MG63 (cell line): ENCODE results near the gene AGRN. TPM values are rescaled to one million over a fixed set of nuclear protein-coding genes. Genes with fewer than 3 reads are reported as not detected.

Experiments
- DNase-seq: peaks from one replicate; pipeline ENCODE4 v3.0.0-alpha.2; 2020
- H3K27me3 ChIP-seq: fragments of 250-450 bp; sonication (Bioruptor Pico); 2 replicates; pipeline ENCODE4 v1.5.1; 2020; ENCODE audit warnings: mild to moderate bottlenecking, moderate library complexity
- H3K36me3 ChIP-seq: fragments of 250-450 bp; sonication (Bioruptor Pico); 2 replicates; pipeline ENCODE4 v1.5.1; 2020; ENCODE audit warnings: mild to moderate bottlenecking, moderate library complexity
- H3K4me3 ChIP-seq: fragments of 250-450 bp; sonication (Bioruptor Pico); 2 replicates; pipeline ENCODE4 v1.5.1; 2020; ENCODE audit warnings: mild to moderate bottlenecking, moderate library complexity
- H3K9me3 ChIP-seq: fragments of 250-450 bp; sonication (Bioruptor Pico); 2 replicates; pipeline ENCODE4 v1.5.1; 2020; ENCODE audit warnings: mild to moderate bottlenecking, moderate library complexity
- total RNA-seq: library from RNA; depleted of rRNA; stranded (reverse); fragments of >200 nt; shearing (Covaris generic); gene quantifications from 2 replicates; pipeline ENCODE4 v1.2.3, GENCODE V29; 2014; ENCODE audit warnings: low replicate concordance

AGRN gene
- total RNA-seq, 1 experiment from 2014 or later, result 70.2 TPM

GRCh38 chr1:1084372-1085170 is 64.7 kb downstream of the AGRN start:
- Histone ChIP-seq H3K27me3 (no peaks in the 10 kb centered on the region), H3K36me3 (no peaks in the 10 kb centered on the region), H3K9me3 (no peaks in the 10 kb centered on the region), H3K4me3 (no peak overlapping the region)
- DNase-seq, result no peak

GRCh38 chr1:1085171-1085841 is 65.4 kb downstream of the AGRN start:
- no peaks in the 10 kb centered on the region for H3K9me3 ChIP-seq
- H3K27me3 ChIP-seq, result no peaks in the 10 kb centered on the region
- no peaks in the 10 kb centered on the region for H3K36me3 ChIP-seq
- no peak overlapping the region for H3K4me3 ChIP-seq
- no peak for DNase-seq

- no peaks in the 10 kb centered on the region for H3K27me3 ChIP-seq
- H3K9me3 ChIP-seq, result no peaks in the 10 kb centered on the region
- DNase-seq, result no peak
- H3K4me3 ChIP-seq, result no peak overlapping the region
- no peaks in the 10 kb centered on the region; the same call in 1 of the 2 replicates for H3K36me3 ChIP-seq
Measured at GRCh38 chr1:1085911-1086841, 66.3 kb downstream of the AGRN start.

GRCh38 chr1:1086911-1087341 is 67.0 kb downstream of the AGRN start:
- Histone ChIP-seq H3K27me3 (no peaks in the 10 kb centered on the region), H3K36me3 (no peaks in the 10 kb centered on the region; the same call in 1 of the 2 replicates), H3K9me3 (no peaks in the 10 kb centered on the region), H3K4me3 (no peak overlapping the region)
- no peak for DNase-seq

GRCh38 chr1:1087351-1088028 is 67.6 kb downstream of the AGRN start:
- H3K9me3 ChIP-seq, result no peaks in the 10 kb centered on the region
- H3K4me3 ChIP-seq, result no peak overlapping the region
- no peaks in the 10 kb centered on the region; the same call in 1 of the 2 replicates for H3K36me3 ChIP-seq
- H3K27me3 ChIP-seq, result no peaks in the 10 kb centered on the region
- no peak for DNase-seq

GRCh38 chr1:1088029-1088800 is 68.3 kb downstream of the AGRN start:
- H3K9me3 ChIP-seq, result no peaks in the 10 kb centered on the region
- no peaks in the 10 kb centered on the region; the same call in 1 of the 2 replicates for H3K36me3 ChIP-seq
- H3K4me3 ChIP-seq, result no peak overlapping the region
- H3K27me3 ChIP-seq, result no peaks in the 10 kb centered on the region
- no peak for DNase-seq

- Histone ChIP-seq H3K27me3 (no peaks in the 10 kb centered on the region), H3K36me3 (no peaks in the 10 kb centered on the region; the same call in 1 of the 2 replicates), H3K4me3 (no peak overlapping the region), H3K9me3 (no peaks in the 10 kb centered on the region)
- DNase-seq, result no peak
Measured at GRCh38 chr1:1088801-1089680, 69.1 kb downstream of the AGRN start.

GRCh38 chr1:1089731-1090423 is 70.0 kb downstream of the AGRN start:
- H3K27me3 ChIP-seq, result no peaks in the 10 kb centered on the region
- no peaks in the 10 kb centered on the region; the same call in none of the 2 replicates for H3K36me3 ChIP-seq
- no peaks in the 10 kb centered on the region for H3K9me3 ChIP-seq
- H3K4me3 ChIP-seq, result no peak overlapping the region
- no peak for DNase-seq

GRCh38 chr1:1090424-1091343 is 70.8 kb downstream of the AGRN start:
- H3K27me3 ChIP-seq, result no peaks in the 10 kb centered on the region
- H3K36me3 ChIP-seq, result no peaks in the 10 kb centered on the region; the same call in none of the 2 replicates

GRCh38 chr1:1091344-1092148 is 71.6 kb downstream of the AGRN start:
- no peak for DNase-seq
- no peaks in the 10 kb centered on the region for H3K27me3 ChIP-seq
- H3K36me3 ChIP-seq, result no peaks in the 10 kb centered on the region; the same call in none of the 2 replicates
- H3K9me3 ChIP-seq, result no peaks in the 10 kb centered on the region
- no peak overlapping the region for H3K4me3 ChIP-seq

More at GRCh38 chr1:1090424-1091343, 70.8 kb downstream of the AGRN start:
- no peak for DNase-seq
- Histone ChIP-seq H3K9me3 (no peaks in the 10 kb centered on the region), H3K4me3 (no peak overlapping the region)

- H3K36me3 ChIP-seq, result no peaks in the 10 kb centered on the region; the same call in none of the 2 replicates
- no peak for DNase-seq
- no peak overlapping the region for H3K4me3 ChIP-seq
- no peaks in the 10 kb centered on the region for H3K27me3 ChIP-seq
- no peaks in the 10 kb centered on the region for H3K9me3 ChIP-seq
Measured at GRCh38 chr1:1092149-1092855, 72.4 kb downstream of the AGRN start.
